Adipocyte (in vitro differentiated cells): ENCODE measurements around the gene SRGAP2.
"Not testable (repeated sequence)": the region's sequence is repeated elsewhere in the genome, so short reads cannot be mapped to it uniquely, and the experiment has no call there.

Experiments
- DNase-seq: peaks from one replicate; pipeline ENCODE4 v3.0.0-alpha.2; 2015; ENCODE audit warnings: low read depth
- H3K27me3 ChIP-seq: replicated peaks from 2 replicates; pipeline ENCODE4 v1.7.0; 2013; ENCODE audit warnings: mild to moderate bottlenecking, low read length, moderate library complexity; ENCODE audit not compliant: control insufficient read depth, insufficient read depth
- H3K36me3 ChIP-seq: 2 replicates; pipeline ENCODE4 v1.7.0; 2013; ENCODE audit warnings: low read length, mild to moderate bottlenecking, moderate library complexity; ENCODE audit not compliant: control insufficient read depth, insufficient read depth, severe bottlenecking
- H3K4me1 ChIP-seq: 2 replicates; pipeline ENCODE4 v1.7.0; 2013; ENCODE audit warnings: mild to moderate bottlenecking, low read length, moderate library complexity; ENCODE audit not compliant: control insufficient read depth, insufficient read depth
- H3K4me3 ChIP-seq: 2 replicates; pipeline ENCODE4 v1.7.0; 2013; ENCODE audit warnings: mild to moderate bottlenecking, low read length, moderate library complexity
- H3K9ac ChIP-seq: 2 replicates; pipeline ENCODE4 v1.7.0; 2013; ENCODE audit warnings: mild to moderate bottlenecking, low read length, moderate library complexity
- H3K9me3 ChIP-seq: 2 replicates; pipeline ENCODE4 v1.7.0; 2013; ENCODE audit warnings: mild to moderate bottlenecking, low read length, moderate library complexity; ENCODE audit not compliant: control insufficient read depth

The SRGAP2 gene

GRCh38 chr1:206203364-206204158 is at the start of gene SRGAP2:
SRGAP2 (plus strand) TSS chr1:206203541; CDS start chr1:206205971, 2,430 bp downstream.
- DNase-seq = peak; percentile 70
- H3K27me3 ChIP-seq, H3K4me1 ChIP-seq, H3K9me3 ChIP-seq, H3K36me3 ChIP-seq: not testable (repeated sequence)
- Histone ChIP-seq H3K4me3 (peak within 1 kb of the TSS; percentile 71), H3K9ac (peak within 1 kb of the TSS; percentile 70)

- H3K27me3 ChIP-seq, DNase-seq, H3K36me3 ChIP-seq, H3K9ac ChIP-seq, H3K4me3 ChIP-seq, H3K9me3 ChIP-seq, H3K4me1 ChIP-seq: not testable (repeated sequence)
Observed at GRCh38 chr1:206167350-206168029, 35.9 kb upstream of the SRGAP2 start.

GRCh38 chr1:206169794-206170193 is 33.5 kb upstream of the SRGAP2 start:
- H3K4me1 ChIP-seq = not testable (repeated sequence)
- DNase-seq = peak; percentile 78

GRCh38 chr1:206173110-206173719 is 30.1 kb upstream of the SRGAP2 start:
- H3K9me3 ChIP-seq, H3K27me3 ChIP-seq, H3K4me1 ChIP-seq, H3K9ac ChIP-seq, H3K36me3 ChIP-seq, H3K4me3 ChIP-seq, DNase-seq: not testable (repeated sequence)

More at GRCh38 chr1:206169794-206170193, 33.5 kb upstream of the SRGAP2 start:
- not testable (repeated sequence) for H3K9ac ChIP-seq, H3K4me3 ChIP-seq, H3K36me3 ChIP-seq, H3K9me3 ChIP-seq, H3K27me3 ChIP-seq

- not testable (repeated sequence) for H3K9me3 ChIP-seq, H3K9ac ChIP-seq, H3K27me3 ChIP-seq, H3K4me3 ChIP-seq, H3K36me3 ChIP-seq, H3K4me1 ChIP-seq
- peak; percentile 39 for DNase-seq
Observed at GRCh38 chr1:206174182-206174868, 29.0 kb upstream of the SRGAP2 start.

- peak; percentile 43 for DNase-seq
- not testable (repeated sequence) for H3K36me3 ChIP-seq, H3K9ac ChIP-seq, H3K9me3 ChIP-seq, H3K27me3 ChIP-seq, H3K4me3 ChIP-seq, H3K4me1 ChIP-seq
Observed at GRCh38 chr1:206175459-206176113, 27.8 kb upstream of the SRGAP2 start.

GRCh38 chr1:206176114-206176502 is 27.2 kb upstream of the SRGAP2 start:
- H3K36me3 ChIP-seq, H3K4me3 ChIP-seq, DNase-seq, H3K27me3 ChIP-seq, H3K9ac ChIP-seq, H3K4me1 ChIP-seq, H3K9me3 ChIP-seq: not testable (repeated sequence)

- H3K27me3 ChIP-seq, H3K4me1 ChIP-seq, H3K9ac ChIP-seq, H3K9me3 ChIP-seq, H3K4me3 ChIP-seq, H3K36me3 ChIP-seq: not testable (repeated sequence)
- peak; percentile 53 for DNase-seq
Observed at GRCh38 chr1:206178061-206178989, 25.0 kb upstream of the SRGAP2 start.

GRCh38 chr1:206179666-206180065 is 23.7 kb upstream of the SRGAP2 start:
- H3K27me3 ChIP-seq, H3K36me3 ChIP-seq, H3K9ac ChIP-seq, H3K4me3 ChIP-seq, H3K4me1 ChIP-seq, H3K9me3 ChIP-seq, DNase-seq: not testable (repeated sequence)
